Prostate gland (tissue), 2 donors: ENCODE measurements around the gene MED12L.

ENCODE experiments used
- CTCF ChIP-seq, 4 experiments: fragments of 200-600 bp in 2 of 4; fragments of 450-650 bp in 2 of 4; sonication (generic) in 2 of 4; IDR thresholded peaks; 1 replicate in 3 of 4; 2 replicates in 1 of 4; pipeline ENCODE4 v1.5.1; 2016 to 2019; ENCODE audit warnings: antibody characterized with exemption in 4 of 4, mild to moderate bottlenecking in 2 of 4, moderate library complexity in 2 of 4
- POLR2A ChIP-seq: fragments of 450-650 bp; IDR thresholded peaks from one replicate; pipeline ENCODE4 v1.6.1; 2016; ENCODE audit warnings: antibody characterized with exemption, mild to moderate bottlenecking

- no peak for TF ChIP-seq POLR2A
- TF ChIP-seq CTCF (IDR thresholded peaks at IDR 0.05) = no peak
Measured at GRCh38 chr3:151096716-151097115, 11.3 kb downstream of the MED12L start.
